ENCODE results near the gene SF3B6. TPM values are rescaled to one million over a fixed set of nuclear protein-coding genes. Genes with fewer than 3 reads are reported as not detected.

SF3B6 gene
- total RNA-seq, 2 experiments from 2014 or later: 59.8 to 62.6 TPM

GRCh38 chr2:24018241-24018640, 57.9 kb downstream of the SF3B6 start:
- POLR2A ChIA-PET: no interaction called here
- H3K9me3 ChIP-seq (ENCODE audit: control insufficient read depth in 1 of 2, insufficient read depth in 1 of 2, low read length in 2 of 2): no peaks in the 10 kb centered on the region
- H3K4me3 ChIP-seq (ENCODE audit: low read length): no peak overlapping the region
- no peaks in the 10 kb centered on the region for H3K27me3 ChIP-seq (ENCODE audit: control insufficient read depth in 1 of 2, insufficient read depth in 2 of 2, low read length in 2 of 2)
- no peak overlapping the region for H3K4me3 Mint-ChIP-seq
- CTCF ChIA-PET: no interaction called here
- no peaks in the 10 kb centered on the region for H3K9me3 Mint-ChIP-seq
- intact Hi-C loops (cut with DNase I, micrococcal nuclease): no loop called here
- H3K27ac Mint-ChIP-seq: no peak overlapping the region
- peaks cover 13% of the 10 kb centered on the region for H3K36me3 Mint-ChIP-seq (ENCODE audit: low read depth)
- ATAC-seq (ENCODE audit: poor library complexity) (no peak), DNase-seq (no peak)
- H3K27me3 Mint-ChIP-seq: peaks cover 8% of the 10 kb centered on the region
- H3K36me3 ChIP-seq (ENCODE audit: insufficient read depth, low read length): peaks cover 7% of the 10 kb centered on the region
- H3K27ac ChIP-seq (ENCODE audit: low read depth in 1 of 2, low read length in 2 of 2): no peak overlapping the region
- H3K4me1 Mint-ChIP-seq (ENCODE audit: low read depth): no peaks in the 10 kb centered on the region
- no peak for TF ChIP-seq CTCF (IDR thresholded peaks at IDR 0.05)
- no peaks in the 10 kb centered on the region for H3K4me1 ChIP-seq (ENCODE audit: insufficient read depth, low read length)

DNA sequence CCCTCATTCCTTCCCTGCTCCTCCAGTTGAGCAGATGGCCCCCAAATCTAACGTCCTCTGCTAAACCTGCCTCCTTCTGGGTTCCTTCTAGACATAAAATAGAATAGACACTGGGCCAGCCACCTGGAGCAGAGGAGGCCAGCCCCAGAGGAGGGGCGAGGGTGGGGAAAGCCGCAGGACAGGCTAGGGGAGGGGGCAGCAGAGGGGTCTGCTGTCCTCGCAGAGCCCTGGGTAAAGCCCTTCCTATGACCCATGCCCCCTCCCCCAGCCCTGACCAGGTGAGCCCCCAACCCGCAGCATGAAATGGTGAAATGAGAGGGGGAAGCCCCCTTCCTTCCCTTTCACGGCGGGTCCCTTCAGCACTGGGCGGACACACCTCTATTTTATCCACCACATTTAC, 58.4 kb downstream of the SF3B6 start:
- no peak for ATAC-seq (ENCODE audit: poor library complexity)
- CTCF ChIA-PET: no interaction called here
- intact Hi-C loops (cut with DNase I, micrococcal nuclease): no loop called here
- H3K27me3 ChIP-seq (ENCODE audit: control insufficient read depth in 1 of 2, insufficient read depth in 2 of 2, low read length in 2 of 2): no peaks in the 10 kb centered on the region
- H3K4me3 Mint-ChIP-seq: no peak overlapping the region
- H3K4me3 ChIP-seq (ENCODE audit: low read length): no peak overlapping the region
- TF ChIP-seq CTCF (IDR thresholded peaks at IDR 0.05): no peak
- POLR2A ChIA-PET: no interaction called here
- no peaks in the 10 kb centered on the region for H3K4me1 Mint-ChIP-seq (ENCODE audit: low read depth)
- H3K36me3 Mint-ChIP-seq (ENCODE audit: low read depth): peaks cover 8% of the 10 kb centered on the region
- H3K27me3 Mint-ChIP-seq: peaks cover 13% of the 10 kb centered on the region
- no peak overlapping the region for H3K27ac ChIP-seq (ENCODE audit: low read depth in 1 of 2, low read length in 2 of 2)
- no peaks in the 10 kb centered on the region for H3K9me3 Mint-ChIP-seq
- no peak for DNase-seq
- H3K36me3 ChIP-seq (ENCODE audit: insufficient read depth, low read length): peaks cover 3% of the 10 kb centered on the region
- no peaks in the 10 kb centered on the region for H3K9me3 ChIP-seq (ENCODE audit: control insufficient read depth in 1 of 2, insufficient read depth in 1 of 2, low read length in 2 of 2)
- H3K27ac Mint-ChIP-seq: no peak overlapping the region
- H3K4me1 ChIP-seq (ENCODE audit: insufficient read depth, low read length): no peaks in the 10 kb centered on the region

Other genes with a start within 250 kb of the SF3B6 start
- gene ATAD2B, start 149.2 kb downstream of the SF3B6 start, total RNA-seq: 10 to 100 TPM; 30.7 to 35.4 TPM
- gene UBXN2A, start 135.9 kb downstream of the SF3B6 start, total RNA-seq: 10 to 100 TPM; 12.9 to 16.7 TPM
- under 1 TPM; 0.28 to 0.30 TPM for gene MFSD2B, start 66.2 kb downstream of the SF3B6 start, total RNA-seq
- 1 to 10 TPM; 1.4 to 2.0 TPM for gene WDCP, start 28.9 kb downstream of the SF3B6 start, total RNA-seq
- gene FKBP1B, start 26.6 kb downstream of the SF3B6 start, total RNA-seq: under 1 TPM in 1 of 2 experiments, not detected in 1; 0.47 TPM
- gene TP53I3, start 8.5 kb upstream of the SF3B6 start, total RNA-seq: under 1 TPM; 0.20 to 0.30 TPM
- gene PFN4, start 47.0 kb upstream of the SF3B6 start, total RNA-seq: not detected
- gene FAM228B, start 47.1 kb upstream of the SF3B6 start, total RNA-seq: 10 to 100 TPM; 21.6 to 24.2 TPM
- gene FAM228A, start 98.7 kb upstream of the SF3B6 start, total RNA-seq: under 1 TPM; 0.20 to 0.22 TPM